OCI-LY3 (cell line): ENCODE results near the gene DNAJC8.

Experiments used
- H2AFZ ChIP-seq: fragments of 200-600, 300-600 bp; shearing (Covaris generic); 2 replicates; pipeline ENCODE4 v1.6.0; 2014; ENCODE audit warnings: antibody characterized with exemption, low read depth, low read length
- H3K27ac ChIP-seq: fragments of 200-600, 300-600 bp; sonication (generic); 2 replicates; pipeline ENCODE4 v1.5.1; 2014; ENCODE audit warnings: mild to moderate bottlenecking, low read length, moderate library complexity, mixed read lengths
- H3K27me3 ChIP-seq: fragments of 200-600, 300-600 bp; sonication (generic); 2 replicates; pipeline ENCODE4 v1.6.1; 2014; ENCODE audit warnings: low read depth, low read length, mixed read lengths
- H3K36me3 ChIP-seq: fragments of 200-600, 300-600 bp; sonication (generic); replicated peaks from 2 replicates; pipeline ENCODE3; 2014; ENCODE audit warnings: low read depth, low read length, mixed read lengths
- H3K4me1 ChIP-seq: fragments of 300-600, 200-600 bp; sonication (generic); 2 replicates; pipeline ENCODE4 v1.6.1; 2014; ENCODE audit warnings: low read length, mixed read lengths
- H3K4me2 ChIP-seq: fragments of 200-600, 300-600 bp; sonication (generic); 2 replicates; pipeline ENCODE4 v1.6.1; 2014; ENCODE audit warnings: low read length, mixed read lengths
- H3K4me3 ChIP-seq: fragments of 300-600, 200-600 bp; sonication (generic); 2 replicates; pipeline ENCODE4 v1.5.1; 2014; ENCODE audit warnings: antibody characterized with exemption, mild to moderate bottlenecking, low read length, moderate library complexity
- H3K79me2 ChIP-seq: fragments of 300-600, 200-600 bp; shearing (Covaris generic); 2 replicates; pipeline ENCODE4 v1.6.1; 2014; ENCODE audit warnings: mild to moderate bottlenecking, low read length, mixed read lengths
- H3K9ac ChIP-seq: fragments of 300-600, 200-600 bp; shearing (Covaris generic); 2 replicates; pipeline ENCODE4 v1.6.0; 2014; ENCODE audit warnings: mild to moderate bottlenecking, low read length, moderate library complexity
- H3K9me3 ChIP-seq: fragments of 200-600, 300-600 bp; shearing (Covaris generic); 2 replicates; pipeline ENCODE4 v1.6.1; 2014; ENCODE audit warnings: low read length, mixed read lengths; ENCODE audit not compliant: insufficient read depth
- H4K20me1 ChIP-seq: fragments of 200-600, 300-600 bp; sonication (generic); 2 replicates; pipeline ENCODE4 v1.6.1; 2016; ENCODE audit warnings: low read length, mixed read lengths; ENCODE audit not compliant: insufficient read depth
- CTCF ChIP-seq: fragments of 200-600, 300-600 bp; sonication (generic); IDR thresholded peaks from 2 replicates; pipeline ENCODE4 v1.5.1; 2014; ENCODE audit warnings: antibody characterized with exemption, low read length, low read depth
- EZH2phosphoT487 ChIP-seq: fragments of 200-600 bp; shearing (Covaris generic); IDR thresholded peaks from 2 replicates; pipeline ENCODE4 v1.6.1; 2018; ENCODE audit warnings: antibody characterized with exemption, mixed run types, low read depth

Gene DNAJC8

DNA sequence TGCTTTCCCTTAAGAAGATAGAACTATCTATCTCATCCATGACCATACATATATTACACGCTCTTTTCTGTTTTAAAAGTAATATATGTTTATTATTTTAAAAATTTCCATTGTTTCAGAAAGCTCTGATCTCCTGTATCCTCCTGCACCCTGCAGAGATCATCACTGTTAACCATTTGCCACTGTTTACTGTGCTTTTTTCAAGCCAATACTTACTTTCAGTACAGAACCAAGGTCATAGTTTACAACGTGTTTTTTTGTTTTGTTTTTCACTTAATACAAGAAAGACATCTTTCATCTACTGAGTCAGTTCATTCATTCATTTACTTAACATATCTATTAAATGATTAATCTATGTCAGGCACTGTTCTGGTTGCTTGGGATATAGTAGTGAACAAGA lies 36.7 kb upstream of the DNAJC8 start:
- H3K4me1 ChIP-seq = no peaks in the 10 kb centered on the region
- no peak overlapping the region for H3K9ac ChIP-seq
- no peak overlapping the region for H3K4me3 ChIP-seq
- TF ChIP-seq EZH2phosphoT487 (no peak), CTCF (no peak)
- H3K27ac ChIP-seq = no peak overlapping the region
- H4K20me1 ChIP-seq = peaks cover 8% of the 10 kb centered on the region; the same call in 1 of the 2 replicates
- H3K27me3 ChIP-seq = no peaks in the 10 kb centered on the region
- H3K36me3 ChIP-seq = no peaks in the 10 kb centered on the region
- no peak overlapping the region for H3K4me2 ChIP-seq
- peaks cover 7% of the 10 kb centered on the region; the same call in 1 of the 2 replicates for H3K79me2 ChIP-seq
- no peaks in the 10 kb centered on the region for H3K9me3 ChIP-seq
- H2AFZ ChIP-seq = no peak overlapping the region

- Histone ChIP-seq H2AFZ (no peak overlapping the region), H4K20me1 (peaks cover 8% of the 10 kb centered on the region; the same call in 1 of the 2 replicates), H3K27ac (no peak overlapping the region), H3K79me2 (peaks cover 13% of the 10 kb centered on the region; the same call in 1 of the 2 replicates), H3K36me3 (no peaks in the 10 kb centered on the region), H3K9ac (no peak overlapping the region), H3K4me2 (no peak overlapping the region), H3K4me3 (no peak overlapping the region), H3K9me3 (no peaks in the 10 kb centered on the region), H3K4me1 (no peaks in the 10 kb centered on the region), H3K27me3 (no peaks in the 10 kb centered on the region)
- TF ChIP-seq EZH2phosphoT487 (no peak), CTCF (no peak)
Measured at GRCh38 chr1:28267633-28268032, 34.8 kb upstream of the DNAJC8 start.

GRCh38 chr1:28266920-28267322 lies 34.1 kb upstream of the DNAJC8 start:
- Histone ChIP-seq H3K4me2 (no peak overlapping the region), H3K79me2 (peaks cover 13% of the 10 kb centered on the region; the same call in 1 of the 2 replicates)

GRCh38 chr1:28265577-28265976 lies 32.7 kb upstream of the DNAJC8 start:
- Histone ChIP-seq H3K79me2 (peaks cover 22% of the 10 kb centered on the region), H4K20me1 (peaks cover 8% of the 10 kb centered on the region; the same call in 1 of the 2 replicates), H3K4me3 (no peak overlapping the region)

More at GRCh38 chr1:28266920-28267322, 34.1 kb upstream of the DNAJC8 start:
- Histone ChIP-seq H3K4me1 (no peaks in the 10 kb centered on the region), H3K36me3 (no peaks in the 10 kb centered on the region), H3K9me3 (no peaks in the 10 kb centered on the region), H3K4me3 (no peak overlapping the region), H3K27ac (no peak overlapping the region), H3K27me3 (no peaks in the 10 kb centered on the region), H3K9ac (no peak overlapping the region), H4K20me1 (peaks cover 8% of the 10 kb centered on the region; the same call in 1 of the 2 replicates), H2AFZ (no peak overlapping the region)
- TF ChIP-seq CTCF (no peak), EZH2phosphoT487 (no peak)

More at GRCh38 chr1:28265577-28265976, 32.7 kb upstream of the DNAJC8 start:
- Histone ChIP-seq H3K27me3 (no peaks in the 10 kb centered on the region), H3K36me3 (no peaks in the 10 kb centered on the region), H2AFZ (no peak overlapping the region), H3K4me1 (peaks cover 3% of the 10 kb centered on the region; the same call in 1 of the 2 replicates), H3K9me3 (no peaks in the 10 kb centered on the region), H3K27ac (no peak overlapping the region), H3K9ac (no peak overlapping the region), H3K4me2 (no peak overlapping the region)
- TF ChIP-seq EZH2phosphoT487 (no peak), CTCF (no peak)
